ENCODE data around the gene TBC1D22A.

Gene TBC1D22A

GRCh38 chr22:47209040-47209514, 446.6 kb downstream of the TBC1D22A start:
- no peaks in the 10 kb centered on the region for H3K4me1 ChIP-seq (ENCODE audit: control insufficient read depth, insufficient read depth, low read length)
- no peak overlapping the region for H3K4me3 ChIP-seq (ENCODE audit: low read length)
- no peak overlapping the region for H3K9ac ChIP-seq (ENCODE audit: low read length)
- H3K9me3 ChIP-seq (ENCODE audit: control insufficient read depth, low read length), result no peaks in the 10 kb centered on the region
- peaks cover 4% of the 10 kb centered on the region for H3K27me3 ChIP-seq (ENCODE audit: control insufficient read depth, insufficient read depth, low read length)
- no peaks in the 10 kb centered on the region for H3K36me3 ChIP-seq (ENCODE audit: control insufficient read depth, insufficient read depth, low read length)

DNA sequence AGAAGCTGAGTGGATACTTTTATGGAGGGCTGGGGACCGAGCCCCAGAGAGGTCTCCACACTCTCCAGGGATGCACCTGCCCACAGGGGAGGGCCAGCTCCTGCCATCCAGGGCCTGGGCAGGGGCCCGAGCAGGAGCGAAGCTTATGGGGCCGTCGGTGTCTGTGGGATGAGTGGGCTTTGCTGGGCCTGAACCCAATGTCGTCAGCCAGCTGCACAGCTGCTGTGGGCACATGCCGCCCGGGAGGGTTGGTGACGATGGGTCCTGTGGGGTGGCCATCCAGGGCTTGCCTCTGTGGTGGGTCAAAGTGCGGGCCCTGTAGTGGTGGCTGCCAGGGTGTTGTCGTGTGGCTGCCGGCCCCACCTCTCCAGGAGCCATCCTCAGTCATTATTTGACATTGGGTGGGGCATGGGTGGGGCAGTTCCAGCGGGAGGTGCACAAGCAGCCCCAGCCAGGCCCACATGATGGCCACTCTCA, 447.1 kb downstream of the TBC1D22A start:
- Histone ChIP-seq H3K4me1 (ENCODE audit: control insufficient read depth, insufficient read depth, low read length) (no peaks in the 10 kb centered on the region), H3K9ac (ENCODE audit: low read length) (no peak overlapping the region), H3K4me3 (ENCODE audit: low read length) (no peak overlapping the region), H3K27me3 (ENCODE audit: control insufficient read depth, insufficient read depth, low read length) (peaks cover 4% of the 10 kb centered on the region), H3K36me3 (ENCODE audit: control insufficient read depth, insufficient read depth, low read length) (no peaks in the 10 kb centered on the region), H3K9me3 (ENCODE audit: control insufficient read depth, low read length) (no peaks in the 10 kb centered on the region)

- H3K36me3 ChIP-seq (ENCODE audit: control insufficient read depth, insufficient read depth, low read length), result no peaks in the 10 kb centered on the region
- no peak overlapping the region for H3K9ac ChIP-seq (ENCODE audit: low read length)
- no peaks in the 10 kb centered on the region for H3K9me3 ChIP-seq (ENCODE audit: control insufficient read depth, low read length)
- no peak overlapping the region for H3K4me3 ChIP-seq (ENCODE audit: low read length)
- H3K4me1 ChIP-seq (ENCODE audit: control insufficient read depth, insufficient read depth, low read length), result no peaks in the 10 kb centered on the region
- peaks cover 4% of the 10 kb centered on the region for H3K27me3 ChIP-seq (ENCODE audit: control insufficient read depth, insufficient read depth, low read length)
Observed at GRCh38 chr22:47210112-47210657, 447.7 kb downstream of the TBC1D22A start.

DNA sequence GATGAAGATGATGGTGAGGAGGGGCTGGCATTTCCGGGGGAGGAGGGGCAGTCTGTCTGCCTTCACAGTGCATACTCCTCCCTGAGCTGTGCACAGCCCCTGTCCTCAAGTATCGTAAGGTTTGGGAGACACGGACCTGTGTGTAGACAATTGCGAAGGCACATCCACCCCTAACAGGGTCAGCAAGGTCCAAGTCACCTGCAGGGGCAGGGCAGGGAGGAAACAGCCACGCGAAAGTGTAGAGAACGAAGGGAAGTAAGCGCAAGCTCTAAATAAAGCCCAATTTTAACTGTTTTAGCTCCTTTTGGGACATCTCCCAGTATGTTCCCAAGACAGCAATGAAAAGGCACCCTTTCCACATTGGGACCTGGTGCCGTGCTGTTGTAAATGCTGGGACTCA, 448.2 kb downstream of the TBC1D22A start:
- no peaks in the 10 kb centered on the region for H3K36me3 ChIP-seq (ENCODE audit: control insufficient read depth, insufficient read depth, low read length)
- H3K9me3 ChIP-seq (ENCODE audit: control insufficient read depth, low read length), result no peaks in the 10 kb centered on the region
- H3K4me1 ChIP-seq (ENCODE audit: control insufficient read depth, insufficient read depth, low read length), result no peaks in the 10 kb centered on the region
- no peak overlapping the region for H3K4me3 ChIP-seq (ENCODE audit: low read length)
- no peak overlapping the region for H3K9ac ChIP-seq (ENCODE audit: low read length)
- H3K27me3 ChIP-seq (ENCODE audit: control insufficient read depth, insufficient read depth, low read length), result peaks cover under 1% of the 10 kb centered on the region

DNA sequence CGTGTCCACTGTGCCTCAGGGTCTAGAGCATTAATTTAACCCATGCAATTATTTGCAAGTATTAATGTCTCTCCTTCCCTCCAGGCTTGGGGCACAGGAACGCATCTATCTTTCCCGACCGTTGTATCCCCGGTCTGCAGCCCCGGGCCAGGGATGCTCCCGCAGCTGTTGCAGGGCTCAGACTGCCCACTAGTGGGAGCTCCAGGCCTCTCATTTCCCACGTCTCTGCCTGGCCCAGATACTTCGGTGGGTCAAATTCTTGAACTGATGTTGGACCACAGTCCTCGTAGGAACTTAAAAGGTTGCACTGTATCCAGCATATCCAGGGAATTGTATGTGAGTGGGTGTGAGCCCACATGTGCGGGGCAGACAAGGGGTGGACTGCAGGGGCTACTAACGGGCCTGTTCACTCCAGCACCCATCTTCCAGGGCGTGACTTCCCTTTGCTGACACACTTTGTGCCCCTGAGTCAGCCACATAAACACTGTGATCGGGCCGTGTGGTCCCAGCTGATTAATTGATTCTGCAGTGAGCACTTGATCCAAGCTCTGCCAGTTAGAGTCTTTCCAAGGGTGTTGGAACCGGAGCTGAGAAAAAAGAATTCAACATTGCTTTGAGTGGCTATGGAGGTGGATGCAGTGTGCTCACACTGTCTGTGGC, 451.3 kb downstream of the TBC1D22A start:
- no peaks in the 10 kb centered on the region for H3K36me3 ChIP-seq (ENCODE audit: control insufficient read depth, insufficient read depth, low read length)
- no peak overlapping the region for H3K9ac ChIP-seq (ENCODE audit: low read length)
- no peaks in the 10 kb centered on the region for H3K4me1 ChIP-seq (ENCODE audit: control insufficient read depth, insufficient read depth, low read length)
- no peaks in the 10 kb centered on the region for H3K9me3 ChIP-seq (ENCODE audit: control insufficient read depth, low read length)
- H3K27me3 ChIP-seq (ENCODE audit: control insufficient read depth, insufficient read depth, low read length), result no peaks in the 10 kb centered on the region
- no peak overlapping the region for H3K4me3 ChIP-seq (ENCODE audit: low read length)

DNA sequence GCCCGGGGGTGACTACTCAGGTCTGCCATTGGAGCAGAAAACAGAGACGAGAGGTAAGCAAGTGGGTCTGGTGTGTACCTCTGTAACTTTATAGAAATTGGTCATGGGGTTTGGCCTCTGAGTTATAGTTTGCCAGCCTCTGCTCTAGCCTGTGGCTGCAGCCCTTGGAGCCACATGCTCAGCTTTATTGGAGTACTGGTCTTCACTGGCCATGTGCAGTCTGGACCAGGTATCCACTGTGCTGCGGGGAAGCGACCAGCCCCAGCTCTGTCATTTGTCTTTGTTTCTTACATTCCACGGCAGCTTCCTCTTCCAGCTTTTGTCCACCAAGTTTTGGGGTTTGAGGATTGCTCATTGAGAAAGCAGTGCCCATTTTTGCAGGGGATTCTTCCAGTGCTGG, 453.4 kb downstream of the TBC1D22A start:
- H3K9me3 ChIP-seq (ENCODE audit: control insufficient read depth, low read length), result no peaks in the 10 kb centered on the region
- H3K27me3 ChIP-seq (ENCODE audit: control insufficient read depth, insufficient read depth, low read length), result no peaks in the 10 kb centered on the region
- H3K9ac ChIP-seq (ENCODE audit: low read length), result no peak overlapping the region
- H3K4me1 ChIP-seq (ENCODE audit: control insufficient read depth, insufficient read depth, low read length), result no peaks in the 10 kb centered on the region
- H3K36me3 ChIP-seq (ENCODE audit: control insufficient read depth, insufficient read depth, low read length), result no peaks in the 10 kb centered on the region
- no peak overlapping the region for H3K4me3 ChIP-seq (ENCODE audit: low read length)

DNA sequence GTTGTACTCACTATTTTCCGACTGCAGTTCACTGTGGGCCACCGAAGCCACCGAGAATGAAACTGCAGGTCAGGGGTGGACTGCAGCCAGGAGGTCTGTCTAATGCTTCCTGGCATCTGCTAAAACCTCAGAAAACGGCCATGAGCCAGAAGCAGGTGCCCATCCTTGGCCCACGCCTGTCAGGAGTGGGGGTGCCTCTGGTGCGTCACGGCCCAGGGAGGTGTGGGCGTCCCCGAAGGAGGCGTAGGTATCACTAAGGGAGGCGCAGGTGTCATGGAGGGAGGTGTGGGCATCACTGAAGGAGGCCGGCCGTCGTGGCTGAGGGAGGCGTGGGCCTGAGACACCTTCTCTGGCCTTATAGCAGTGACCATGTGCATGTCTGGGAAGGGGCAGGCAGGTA, 456.2 kb downstream of the TBC1D22A start:
- no peaks in the 10 kb centered on the region for H3K27me3 ChIP-seq (ENCODE audit: control insufficient read depth, insufficient read depth, low read length)
- H3K4me1 ChIP-seq (ENCODE audit: control insufficient read depth, insufficient read depth, low read length), result no peaks in the 10 kb centered on the region
- no peak overlapping the region for H3K9ac ChIP-seq (ENCODE audit: low read length)
- no peaks in the 10 kb centered on the region for H3K36me3 ChIP-seq (ENCODE audit: control insufficient read depth, insufficient read depth, low read length)
- no peaks in the 10 kb centered on the region for H3K9me3 ChIP-seq (ENCODE audit: control insufficient read depth, low read length)
- H3K4me3 ChIP-seq (ENCODE audit: low read length), result no peak overlapping the region

DNA sequence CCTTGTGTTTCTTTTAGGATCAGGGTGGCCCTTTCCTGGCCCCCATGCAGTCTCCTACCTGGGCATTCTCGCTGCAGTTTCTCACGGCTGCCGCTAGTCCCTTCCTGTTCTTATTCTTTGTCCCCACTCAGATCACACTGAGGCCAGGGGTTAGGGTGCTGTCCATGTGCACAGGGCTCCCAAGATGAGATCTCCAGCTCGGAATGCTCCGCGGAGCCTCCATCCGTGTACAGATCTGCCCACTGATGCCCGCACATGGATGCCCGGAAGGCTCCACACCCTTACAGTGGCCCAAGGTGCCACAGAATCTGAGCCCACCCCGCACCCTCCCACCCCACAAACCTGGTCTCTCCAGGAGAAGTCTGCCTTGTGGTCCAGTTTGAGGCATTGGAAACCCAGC, 457.3 kb downstream of the TBC1D22A start:
- no peaks in the 10 kb centered on the region for H3K4me1 ChIP-seq (ENCODE audit: control insufficient read depth, insufficient read depth, low read length)
- no peak overlapping the region for H3K4me3 ChIP-seq (ENCODE audit: low read length)
- H3K9me3 ChIP-seq (ENCODE audit: control insufficient read depth, low read length), result no peaks in the 10 kb centered on the region
- H3K36me3 ChIP-seq (ENCODE audit: control insufficient read depth, insufficient read depth, low read length), result no peaks in the 10 kb centered on the region
- H3K27me3 ChIP-seq (ENCODE audit: control insufficient read depth, insufficient read depth, low read length), result no peaks in the 10 kb centered on the region
- no peak overlapping the region for H3K9ac ChIP-seq (ENCODE audit: low read length)

DNA sequence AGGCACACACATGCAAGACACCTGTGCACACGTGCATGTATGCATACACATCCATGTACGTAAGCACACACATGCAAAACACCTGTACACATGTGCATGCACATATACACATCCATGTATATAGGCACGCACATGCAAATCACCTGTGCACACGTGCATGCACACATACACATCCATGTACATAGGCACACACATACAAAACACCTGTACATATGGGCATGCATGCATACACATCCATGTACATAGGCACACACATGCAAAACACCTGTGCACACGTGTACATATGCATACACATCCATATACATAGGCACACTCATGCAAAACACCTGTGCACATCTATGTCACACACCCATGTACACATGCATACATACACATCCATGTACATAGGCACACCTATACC, 458.3 kb downstream of the TBC1D22A start:
- Histone ChIP-seq H3K9me3 (ENCODE audit: control insufficient read depth, low read length) (no peaks in the 10 kb centered on the region), H3K27me3 (ENCODE audit: control insufficient read depth, insufficient read depth, low read length) (no peaks in the 10 kb centered on the region), H3K36me3 (ENCODE audit: control insufficient read depth, insufficient read depth, low read length) (no peaks in the 10 kb centered on the region), H3K4me3 (ENCODE audit: low read length) (no peak overlapping the region), H3K9ac (ENCODE audit: low read length) (no peak overlapping the region), H3K4me1 (ENCODE audit: control insufficient read depth, insufficient read depth, low read length) (no peaks in the 10 kb centered on the region)

DNA sequence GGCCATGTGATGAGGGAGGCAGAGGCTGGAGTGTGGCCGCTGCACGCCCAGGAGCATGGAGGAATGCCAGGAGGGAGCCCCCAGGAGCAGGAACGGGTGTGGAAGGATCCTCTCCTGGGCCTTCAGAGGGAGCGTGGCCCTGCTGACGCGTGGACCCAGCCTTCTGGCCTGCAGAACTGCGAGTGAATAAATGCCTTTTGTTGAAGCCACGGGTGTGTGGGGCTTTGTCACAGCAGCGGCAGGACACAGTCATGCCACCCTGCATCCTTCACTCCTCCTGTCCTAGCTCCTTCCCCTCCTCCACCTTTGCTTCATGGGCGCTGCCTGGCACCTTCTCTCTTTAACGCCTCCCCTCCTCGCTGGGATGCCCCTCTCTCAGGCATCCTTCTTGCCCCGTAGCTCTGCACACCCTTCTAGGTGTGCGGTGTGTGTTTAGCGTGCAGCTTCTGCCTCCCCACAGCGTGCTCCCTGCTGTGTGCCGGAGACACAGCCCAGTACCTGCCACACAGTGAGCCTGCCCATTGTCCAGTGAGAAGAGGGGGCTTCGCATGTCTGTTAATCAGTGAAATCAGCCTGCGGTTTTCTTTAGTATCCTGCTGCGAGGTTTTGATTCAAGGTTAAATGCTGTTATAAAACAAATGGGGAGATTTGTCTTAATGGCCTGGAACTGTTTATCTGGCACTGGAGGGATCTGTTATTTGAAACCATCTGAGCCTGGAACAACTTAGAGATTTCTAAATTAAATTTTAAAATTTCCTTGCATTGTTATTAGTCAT, 459.6 kb downstream of the TBC1D22A start:
- Histone ChIP-seq H3K27me3 (ENCODE audit: control insufficient read depth, insufficient read depth, low read length) (no peaks in the 10 kb centered on the region), H3K9me3 (ENCODE audit: control insufficient read depth, low read length) (no peaks in the 10 kb centered on the region), H3K36me3 (ENCODE audit: control insufficient read depth, insufficient read depth, low read length) (no peaks in the 10 kb centered on the region), H3K4me3 (ENCODE audit: low read length) (no peak overlapping the region), H3K4me1 (ENCODE audit: control insufficient read depth, insufficient read depth, low read length) (no peaks in the 10 kb centered on the region), H3K9ac (ENCODE audit: low read length) (no peak overlapping the region)
